VCaP (cell line): ENCODE data around the gene GPX3.

ENCODE experiments used
- H3K27ac ChIP-seq: fragments of 450-650 bp; 2 replicates; pipeline ENCODE4 v1.5.1; 2017
- TF ChIP-seq, protein P1 (sequence below): fragments of 450-650 bp; conservative IDR thresholded peaks from 2 replicates; pipeline ENCODE4 v1.5.1; 2017; ENCODE audit warnings: mild to moderate bottlenecking, moderate library complexity

GPX3 gene, protein sequence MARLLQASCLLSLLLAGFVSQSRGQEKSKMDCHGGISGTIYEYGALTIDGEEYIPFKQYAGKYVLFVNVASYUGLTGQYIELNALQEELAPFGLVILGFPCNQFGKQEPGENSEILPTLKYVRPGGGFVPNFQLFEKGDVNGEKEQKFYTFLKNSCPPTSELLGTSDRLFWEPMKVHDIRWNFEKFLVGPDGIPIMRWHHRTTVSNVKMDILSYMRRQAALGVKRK

GRCh38 chr5:151020304-151021110 is at the start of gene GPX3:
GPX3 (plus strand) TSS chr5:151020591; CDS start chr5:151020655, 64 bp downstream.
- TF ChIP-seq, protein P1, sequence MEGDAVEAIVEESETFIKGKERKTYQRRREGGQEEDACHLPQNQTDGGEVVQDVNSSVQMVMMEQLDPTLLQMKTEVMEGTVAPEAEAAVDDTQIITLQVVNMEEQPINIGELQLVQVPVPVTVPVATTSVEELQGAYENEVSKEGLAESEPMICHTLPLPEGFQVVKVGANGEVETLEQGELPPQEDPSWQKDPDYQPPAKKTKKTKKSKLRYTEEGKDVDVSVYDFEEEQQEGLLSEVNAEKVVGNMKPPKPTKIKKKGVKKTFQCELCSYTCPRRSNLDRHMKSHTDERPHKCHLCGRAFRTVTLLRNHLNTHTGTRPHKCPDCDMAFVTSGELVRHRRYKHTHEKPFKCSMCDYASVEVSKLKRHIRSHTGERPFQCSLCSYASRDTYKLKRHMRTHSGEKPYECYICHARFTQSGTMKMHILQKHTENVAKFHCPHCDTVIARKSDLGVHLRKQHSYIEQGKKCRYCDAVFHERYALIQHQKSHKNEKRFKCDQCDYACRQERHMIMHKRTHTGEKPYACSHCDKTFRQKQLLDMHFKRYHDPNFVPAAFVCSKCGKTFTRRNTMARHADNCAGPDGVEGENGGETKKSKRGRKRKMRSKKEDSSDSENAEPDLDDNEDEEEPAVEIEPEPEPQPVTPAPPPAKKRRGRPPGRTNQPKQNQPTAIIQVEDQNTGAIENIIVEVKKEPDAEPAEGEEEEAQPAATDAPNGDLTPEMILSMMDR = no peak
- peak within 1 kb of the TSS; percentile 61; the same call in 1 of the 2 replicates for H3K27ac ChIP-seq

DNA sequence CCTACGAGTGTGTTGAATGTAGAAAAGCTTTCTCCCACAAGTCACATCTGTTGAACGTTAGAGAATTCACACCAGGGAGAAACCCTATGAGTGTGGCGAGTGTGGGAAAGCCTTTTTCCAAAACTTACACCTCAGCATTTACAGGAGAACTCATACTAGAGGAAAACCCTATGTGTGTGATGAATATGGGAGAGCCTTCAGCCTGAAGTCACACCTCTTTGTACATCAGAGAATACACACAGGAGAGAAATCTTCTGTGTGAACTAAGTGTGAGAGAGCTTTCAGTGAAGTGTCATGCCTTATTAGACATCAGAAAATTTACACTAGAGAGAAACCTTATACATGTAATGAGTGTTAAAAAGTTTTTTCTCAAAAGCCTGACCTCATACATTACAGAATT is 41.8 kb upstream of the GPX3 start:
- H3K27ac ChIP-seq = no peak overlapping the region
- TF ChIP-seq, protein P1 = no peak

GRCh38 chr5:150987746-150988145 is 32.6 kb upstream of the GPX3 start:
- H3K27ac ChIP-seq = peak overlapping the region; percentile 51
- TF ChIP-seq, protein P1 = no peak

DNA sequence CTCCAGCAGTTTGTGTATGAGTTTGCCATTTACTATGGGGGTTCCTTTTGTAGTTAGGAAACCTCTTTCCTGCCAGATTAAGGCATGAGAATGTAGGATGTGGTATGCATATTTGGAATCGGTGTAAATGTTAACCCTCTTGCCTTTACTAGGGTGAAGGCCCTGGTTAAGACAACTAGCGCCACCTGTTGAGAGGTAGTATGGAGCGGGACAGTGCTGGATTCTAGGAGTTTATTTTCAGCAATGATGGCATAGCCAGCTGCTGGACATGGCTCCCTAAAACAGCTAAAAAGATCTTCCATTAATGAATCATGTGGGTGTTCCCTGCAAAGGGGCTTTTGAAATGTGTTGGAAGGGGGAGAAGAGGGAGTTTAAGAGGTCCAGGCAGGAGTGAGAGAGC is 30.7 kb upstream of the GPX3 start:
- TF ChIP-seq, protein P1 = no peak
- no peak overlapping the region for H3K27ac ChIP-seq

DNA sequence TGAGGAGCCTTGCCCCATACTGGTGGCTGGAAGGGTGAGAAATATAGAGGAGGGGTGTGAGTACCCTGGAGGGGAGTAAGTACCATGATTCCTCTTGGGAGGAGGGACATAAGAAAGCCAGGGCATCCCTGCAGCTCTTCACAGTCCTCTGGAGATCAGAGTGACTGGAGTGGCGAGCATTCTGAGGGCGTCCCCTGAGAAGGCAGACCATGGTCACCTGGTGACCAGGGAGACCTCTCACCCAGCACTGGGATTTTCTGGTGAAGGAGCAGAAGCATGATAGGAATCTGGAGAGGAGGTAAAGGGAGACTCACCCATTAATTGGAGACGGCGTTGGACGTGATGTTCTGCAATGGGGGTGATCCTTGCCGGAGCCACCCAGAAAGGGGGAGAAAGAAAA is 27.7 kb upstream of the GPX3 start:
- H3K27ac ChIP-seq = no peak overlapping the region
- TF ChIP-seq, protein P1 = no peak

DNA sequence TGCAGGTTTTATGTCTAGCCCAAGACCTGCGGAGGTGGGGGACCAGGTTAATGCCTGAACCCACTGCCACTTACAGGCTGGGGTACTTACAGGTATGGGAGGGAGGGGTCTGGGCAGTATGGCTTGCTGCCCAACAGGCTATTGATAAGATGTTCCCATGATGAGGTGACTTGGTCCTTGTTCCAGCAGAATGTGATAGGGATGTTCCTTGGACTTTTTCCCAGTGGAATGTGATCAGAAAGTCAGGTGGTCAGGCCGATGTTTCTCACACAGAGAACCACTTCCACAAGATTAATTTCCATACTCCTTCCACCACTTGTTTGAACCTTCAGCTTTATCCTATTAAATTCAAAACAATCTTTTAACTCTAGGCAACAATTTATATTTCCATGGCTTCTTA is 27.0 kb upstream of the GPX3 start:
- TF ChIP-seq, protein P1 = no peak
- no peak overlapping the region for H3K27ac ChIP-seq

DNA sequence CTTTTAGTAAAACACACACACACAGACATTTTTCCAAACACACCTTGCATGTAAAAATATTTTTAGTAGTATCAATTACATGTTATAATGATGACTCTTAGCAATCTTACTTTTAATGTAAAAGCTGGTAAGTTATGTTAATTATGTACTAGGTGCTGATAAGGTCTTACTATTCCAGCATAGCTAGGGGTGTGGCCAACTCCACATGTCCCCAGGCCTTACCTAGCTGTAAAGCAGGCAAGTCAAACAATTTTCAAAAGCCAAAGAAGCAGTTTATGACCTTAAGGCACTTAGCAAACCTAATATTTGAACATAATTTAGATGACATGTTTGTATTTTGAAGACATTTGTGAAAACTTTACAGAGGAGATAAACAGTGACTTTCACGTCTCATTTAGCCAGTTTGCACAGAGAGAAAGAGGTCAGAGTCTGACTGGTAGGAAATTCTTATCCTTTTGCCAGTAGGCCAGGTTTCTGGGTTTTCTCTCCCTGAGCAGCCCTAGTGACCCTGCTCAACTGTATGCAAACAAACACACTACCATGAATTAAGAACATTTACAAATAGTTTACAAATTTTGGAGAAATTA is 26.5 kb upstream of the GPX3 start:
- TF ChIP-seq, protein P1 = no peak
- no peak overlapping the region for H3K27ac ChIP-seq
